SIG-M5 treated with dmso at 0.1 percent for 504 hours (cell line): ENCODE results near the gene GPD1.
"Not testable (repeated sequence)": the region's sequence is repeated elsewhere in the genome, so short reads cannot be mapped to it uniquely, and the experiment has no call there.

Experiments used
- DNase-seq: peaks from one replicate; lab custom pipeline; 2025; ENCODE audit not compliant: unreplicated experiment; lab: John Stamatoyannopoulos, UW

GPD1 gene

DNA sequence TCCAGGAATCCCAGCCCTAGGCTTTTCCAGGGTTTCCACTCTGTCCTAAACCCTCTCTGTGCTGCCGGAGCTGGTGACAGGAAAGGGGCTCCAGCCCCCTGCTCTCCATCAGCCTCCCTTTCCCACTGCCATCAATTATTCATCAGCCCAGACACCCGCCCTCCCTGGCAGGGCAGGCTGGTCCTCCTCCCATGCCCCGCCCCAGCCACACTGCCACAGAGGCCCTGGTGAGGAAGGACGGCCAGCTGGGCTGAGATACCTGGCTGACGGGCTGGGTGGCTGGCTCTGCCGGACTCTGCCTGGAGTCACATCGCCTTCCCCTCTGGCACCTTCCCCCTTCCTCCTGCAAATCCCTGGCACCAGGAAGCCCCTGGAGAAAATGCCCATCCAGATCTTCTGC, 30.6 kb upstream of the GPD1 start:
- no peak for DNase-seq

DNA sequence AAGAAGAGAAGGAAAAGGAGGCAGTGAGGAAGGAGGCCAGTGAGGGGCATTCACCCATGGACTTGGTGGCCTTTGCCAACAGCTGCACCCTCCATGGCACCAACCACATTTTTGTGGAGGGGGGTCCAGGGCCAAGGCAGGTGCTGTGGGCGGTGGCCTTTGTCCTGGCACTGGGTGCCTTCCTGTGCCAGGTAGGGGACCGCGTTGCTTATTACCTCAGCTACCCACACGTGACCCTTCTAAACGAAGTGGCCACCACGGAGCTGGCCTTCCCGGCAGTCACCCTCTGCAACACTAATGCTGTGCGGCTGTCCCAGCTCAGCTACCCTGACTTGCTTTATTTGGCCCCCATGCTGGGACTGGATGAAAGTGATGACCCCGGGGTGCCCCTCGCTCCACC, 30.1 kb upstream of the GPD1 start:
- DNase-seq = no peak

DNA sequence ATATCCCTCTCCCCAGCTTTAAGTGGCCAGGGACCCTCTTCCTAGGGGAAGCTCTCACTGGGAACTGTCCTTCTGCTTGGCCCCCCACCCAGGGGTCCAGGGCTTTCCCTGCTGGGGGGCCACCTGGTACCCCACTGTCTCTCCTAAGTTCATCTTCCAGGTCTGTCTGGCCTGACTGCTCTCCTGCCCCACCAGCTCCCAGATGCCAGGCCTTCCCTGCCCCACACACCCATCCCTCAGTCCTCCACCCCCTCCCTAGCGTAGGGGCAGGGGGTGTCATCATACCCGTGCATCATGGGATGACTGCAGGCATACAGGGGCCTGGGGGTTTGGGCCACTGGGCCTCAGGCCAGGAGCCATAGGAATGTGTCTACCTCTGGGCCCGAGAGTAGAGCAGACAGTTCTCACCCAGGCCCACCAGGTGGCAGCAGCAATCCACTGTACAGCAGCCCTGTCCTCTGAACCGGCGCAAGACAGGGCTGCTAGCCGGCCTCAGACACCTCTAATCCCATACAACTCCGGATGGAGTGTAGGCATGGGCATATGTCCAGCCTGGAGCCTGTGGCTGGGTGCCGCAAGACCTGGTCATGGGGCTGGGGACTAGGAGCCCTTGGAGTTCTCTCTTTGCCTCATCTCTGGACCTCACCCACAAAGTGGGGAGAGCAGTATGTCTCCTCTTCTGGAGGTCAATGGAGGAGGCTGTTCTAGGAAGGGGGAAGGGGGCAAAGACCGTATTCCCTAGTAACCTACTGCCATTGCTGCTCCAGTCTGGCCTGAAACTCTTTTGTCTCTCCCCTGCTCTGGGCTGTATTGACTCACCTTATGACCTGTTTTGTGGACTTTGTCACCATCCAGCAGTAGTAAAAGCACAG, 28.6 kb upstream of the GPD1 start:
- DNase-seq = peak; percentile 78

DNA sequence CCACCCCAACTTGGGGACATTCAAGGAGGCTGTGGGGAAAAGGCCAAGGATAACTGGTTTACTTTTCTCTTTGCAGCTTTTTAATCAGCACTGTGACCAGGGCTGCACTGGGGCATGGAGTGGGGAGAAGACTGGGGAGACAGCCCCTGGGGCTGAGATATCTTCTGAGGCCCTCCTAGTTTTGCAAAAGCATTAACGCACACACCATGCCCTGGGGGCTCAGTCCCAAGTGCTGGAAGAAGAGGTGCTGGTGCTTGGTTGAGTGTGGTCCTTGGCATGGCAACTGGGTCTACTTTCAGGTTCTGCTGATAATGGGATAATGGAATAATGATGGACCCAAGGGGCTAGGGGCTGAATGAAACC, 28.0 kb upstream of the GPD1 start:
- DNase-seq = no peak

DNA sequence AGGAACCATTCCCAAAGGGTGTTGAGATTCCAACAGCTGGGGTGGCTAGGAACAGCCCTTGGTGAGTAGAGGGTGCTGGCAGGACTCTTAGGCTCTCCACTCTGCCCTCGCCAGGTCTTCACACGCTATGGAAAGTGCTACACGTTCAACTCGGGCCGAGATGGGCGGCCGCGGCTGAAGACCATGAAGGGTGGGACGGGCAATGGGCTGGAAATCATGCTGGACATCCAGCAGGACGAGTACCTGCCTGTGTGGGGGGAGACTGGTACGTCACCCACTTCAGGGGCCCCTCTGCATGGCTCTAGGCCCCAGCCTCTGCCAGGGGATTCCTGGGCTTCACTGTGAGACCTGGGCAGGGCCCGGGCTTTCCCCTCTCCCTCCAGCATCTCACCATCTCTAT, 26.7 kb upstream of the GPD1 start:
- no peak for DNase-seq

DNA sequence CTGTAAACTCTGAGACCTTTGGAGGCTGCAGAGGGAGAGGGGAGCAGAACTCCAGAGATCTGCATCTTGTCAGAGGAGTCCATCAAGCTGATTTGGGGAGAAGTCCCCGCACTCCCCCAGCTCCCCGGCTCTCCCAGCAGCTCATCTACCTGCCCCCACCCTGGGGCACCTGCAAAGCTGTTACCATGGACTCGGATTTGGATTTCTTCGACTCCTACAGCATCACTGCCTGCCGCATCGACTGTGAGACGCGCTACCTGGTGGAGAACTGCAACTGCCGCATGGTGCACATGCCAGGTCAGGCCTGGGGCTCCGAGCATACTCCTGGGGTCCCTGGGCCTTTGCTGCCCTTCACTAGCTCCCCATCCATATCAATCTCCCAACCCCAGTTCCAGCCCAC, 25.5 kb upstream of the GPD1 start:
- no peak for DNase-seq

DNA sequence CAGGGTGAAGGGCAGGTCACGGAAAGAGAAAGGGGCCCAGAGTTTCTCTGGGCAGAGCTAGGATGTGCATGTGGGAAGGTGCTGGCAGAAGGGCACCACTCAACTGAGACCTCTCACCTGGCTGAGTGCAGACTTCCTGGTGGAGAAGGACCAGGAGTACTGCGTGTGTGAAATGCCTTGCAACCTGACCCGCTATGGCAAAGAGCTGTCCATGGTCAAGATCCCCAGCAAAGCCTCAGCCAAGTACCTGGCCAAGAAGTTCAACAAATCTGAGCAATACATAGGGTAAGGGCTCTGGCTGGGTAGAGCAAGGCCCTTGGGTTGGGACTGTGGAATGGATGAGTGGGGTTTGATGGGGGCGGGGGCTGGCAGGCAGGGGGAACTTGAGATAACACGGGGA, 24.0 kb upstream of the GPD1 start:
- no peak for DNase-seq

DNA sequence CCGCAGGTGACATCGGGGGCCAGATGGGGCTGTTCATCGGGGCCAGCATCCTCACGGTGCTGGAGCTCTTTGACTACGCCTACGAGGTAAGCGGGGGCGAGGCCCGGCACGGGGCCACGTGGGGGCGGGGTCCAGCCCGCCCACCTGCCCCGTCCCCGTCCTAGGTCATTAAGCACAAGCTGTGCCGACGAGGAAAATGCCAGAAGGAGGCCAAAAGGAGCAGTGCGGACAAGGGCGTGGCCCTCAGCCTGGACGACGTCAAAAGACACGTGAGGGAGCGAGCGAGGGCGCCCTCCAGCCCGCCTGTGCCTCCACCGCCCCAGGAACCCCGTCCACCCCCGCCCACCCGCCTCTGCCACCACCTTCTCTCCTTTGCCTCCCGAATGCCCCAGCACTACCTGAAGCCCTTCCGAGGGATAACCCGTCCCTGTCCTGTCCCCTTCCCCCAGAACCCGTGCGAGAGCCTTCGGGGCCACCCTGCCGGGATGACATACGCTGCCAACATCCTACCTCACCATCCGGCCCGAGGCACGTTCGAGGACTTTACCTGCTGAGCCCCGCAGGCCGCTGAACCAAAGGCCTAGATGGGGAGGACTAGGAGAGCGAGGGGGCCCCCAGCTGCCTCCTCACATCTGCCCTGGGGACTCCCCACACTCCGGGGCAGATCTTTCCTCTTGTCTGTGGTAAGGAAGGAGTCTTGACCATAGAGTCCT, 22.6 kb upstream of the GPD1 start:
- no peak for DNase-seq

DNA sequence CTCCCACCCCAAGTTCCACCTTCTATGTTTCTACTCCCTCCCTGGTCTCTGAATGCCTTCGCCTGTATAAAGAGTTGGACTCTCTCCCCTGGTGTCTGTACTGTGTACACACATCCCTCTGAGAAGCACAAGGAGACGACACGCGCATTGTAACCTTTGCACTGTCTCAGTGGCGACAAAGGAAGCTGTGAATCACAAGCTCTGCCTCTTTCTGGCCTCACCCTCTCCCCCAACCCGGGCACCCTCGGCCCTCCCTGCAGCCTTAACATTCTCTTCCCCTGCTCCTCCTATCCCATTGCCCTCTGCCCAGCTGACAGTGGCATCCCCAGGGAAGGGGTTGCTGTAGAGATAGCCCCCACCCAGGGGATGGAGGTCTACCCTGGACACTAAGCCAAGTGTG, 21.2 kb upstream of the GPD1 start:
- no peak for DNase-seq

DNA sequence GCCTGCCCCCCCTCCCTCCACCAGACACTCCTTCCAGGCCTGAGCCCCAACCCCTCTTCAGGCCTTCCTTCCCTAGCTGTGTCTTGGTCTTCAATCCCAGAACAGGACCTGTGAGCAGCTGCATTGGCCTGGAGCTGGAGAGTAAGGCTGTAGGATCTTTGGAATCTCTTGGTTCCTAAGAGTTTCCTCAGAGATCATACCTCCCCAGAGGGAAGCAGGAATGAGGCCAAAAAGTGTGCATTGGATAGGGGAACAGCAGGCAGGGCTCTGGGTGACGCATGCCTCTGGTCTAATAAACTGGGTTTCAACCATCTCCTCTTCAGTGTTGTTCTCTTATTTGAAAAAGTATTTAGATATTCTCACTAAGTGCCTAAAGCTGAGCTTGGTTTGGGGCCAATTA, 20.5 kb upstream of the GPD1 start:
- no peak for DNase-seq

DNA sequence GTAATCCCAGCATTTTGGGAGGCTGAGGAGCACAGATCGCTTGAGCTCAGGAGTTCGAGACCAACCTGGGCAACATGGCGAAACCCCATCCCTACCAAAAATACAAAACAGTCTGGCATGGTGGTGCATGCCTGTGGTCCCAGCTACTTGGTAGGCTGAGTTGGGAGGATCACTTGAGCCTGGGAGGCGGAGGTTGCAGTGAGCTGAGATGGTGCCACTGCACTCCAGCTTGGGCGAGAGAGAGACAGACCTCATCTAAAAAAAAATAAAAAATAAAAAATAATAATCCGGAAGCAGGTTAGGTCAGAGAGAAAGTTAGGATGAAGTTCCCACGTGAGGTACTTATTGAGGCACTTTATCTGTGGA, 19.4 kb upstream of the GPD1 start:
- not testable (repeated sequence) for DNase-seq

DNA sequence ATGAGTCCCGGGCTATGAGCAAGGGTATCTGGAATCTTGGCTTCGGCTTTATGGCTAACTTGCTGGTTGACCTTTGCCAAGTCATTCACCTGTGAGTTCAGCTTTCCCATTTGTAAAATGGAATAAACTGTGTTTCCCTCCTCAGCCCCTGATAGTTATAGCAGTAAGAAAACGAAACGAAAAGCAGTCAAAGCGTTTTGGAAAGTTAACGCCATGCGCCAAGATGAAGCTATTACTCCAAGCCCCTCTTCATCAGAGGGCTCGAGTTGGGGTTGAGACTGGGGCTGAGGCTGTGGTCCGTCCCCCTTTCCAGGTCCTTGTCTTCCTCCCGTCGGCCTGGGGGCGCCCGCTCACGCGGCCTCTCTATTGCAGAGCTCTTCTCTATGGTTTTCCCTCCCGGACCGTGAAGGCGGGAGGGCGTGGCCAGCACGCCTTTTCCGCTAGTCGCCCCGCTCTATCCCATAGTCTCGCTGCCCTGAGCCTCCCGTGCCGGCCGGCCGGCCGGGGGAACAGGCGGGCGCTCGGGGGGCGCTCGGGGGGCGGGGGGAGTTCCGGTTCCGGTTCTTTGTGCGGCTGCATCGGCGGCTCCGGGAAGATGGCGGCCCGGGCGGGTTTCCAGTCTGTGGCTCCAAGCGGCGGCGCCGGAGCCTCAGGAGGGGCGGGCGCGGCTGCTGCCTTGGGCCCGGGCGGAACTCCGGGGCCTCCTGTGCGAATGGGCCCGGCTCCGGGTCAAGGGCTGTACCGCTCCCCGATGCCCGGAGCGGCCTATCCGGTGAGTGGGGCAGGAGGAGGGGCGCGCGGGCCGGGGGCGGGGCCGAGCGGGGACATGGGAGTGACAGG, 18.8 kb upstream of the GPD1 start, which contains the start of gene SMARCD1:
Gene SMARCD1 (plus strand): TSS at position 568 of the 840 bp plus-strand sequence. CDS start 28 bp downstream, at position 596.
- DNase-seq = peak; percentile 95

DNA sequence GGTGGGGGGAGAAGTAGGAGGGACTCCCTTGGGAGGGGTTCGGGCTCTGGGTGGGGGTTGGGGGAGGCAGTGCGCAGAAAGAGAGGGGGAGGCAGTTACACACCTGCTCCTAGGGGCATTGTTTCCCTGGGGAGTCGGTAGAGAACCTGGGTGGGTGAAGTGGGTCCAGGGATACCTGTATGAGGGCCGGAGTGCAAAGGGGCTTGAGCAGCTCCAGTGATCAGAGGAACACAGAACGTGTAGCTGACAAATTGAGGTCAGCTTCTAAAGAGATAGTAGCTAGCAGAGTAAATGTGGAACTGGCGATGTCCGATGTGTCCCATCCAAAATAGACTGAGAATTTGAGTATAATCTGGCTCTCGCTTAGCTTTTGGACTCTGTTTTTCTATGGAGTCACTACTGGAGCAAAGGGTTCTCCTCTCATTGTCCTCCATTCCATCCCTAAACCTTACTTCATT, 18.2 kb upstream of the GPD1 start:
- DNase-seq = no peak

DNA sequence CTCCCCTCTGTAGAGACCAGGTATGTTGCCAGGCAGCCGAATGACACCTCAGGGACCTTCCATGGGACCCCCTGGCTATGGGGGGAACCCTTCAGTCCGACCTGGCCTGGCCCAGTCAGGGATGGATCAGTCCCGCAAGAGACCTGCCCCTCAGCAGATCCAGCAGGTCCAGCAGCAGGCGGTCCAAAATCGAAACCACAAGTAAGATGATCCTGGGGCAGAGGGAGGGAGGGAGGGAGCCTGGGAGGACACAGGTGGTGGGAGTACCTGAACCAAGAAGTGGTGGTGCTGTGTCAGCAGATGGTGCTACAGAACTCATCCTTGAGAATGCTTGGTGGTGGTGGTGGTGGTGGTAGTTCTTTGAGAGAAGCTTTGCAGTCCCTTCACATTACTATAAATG, 17.7 kb upstream of the GPD1 start:
- DNase-seq = no peak

DNA sequence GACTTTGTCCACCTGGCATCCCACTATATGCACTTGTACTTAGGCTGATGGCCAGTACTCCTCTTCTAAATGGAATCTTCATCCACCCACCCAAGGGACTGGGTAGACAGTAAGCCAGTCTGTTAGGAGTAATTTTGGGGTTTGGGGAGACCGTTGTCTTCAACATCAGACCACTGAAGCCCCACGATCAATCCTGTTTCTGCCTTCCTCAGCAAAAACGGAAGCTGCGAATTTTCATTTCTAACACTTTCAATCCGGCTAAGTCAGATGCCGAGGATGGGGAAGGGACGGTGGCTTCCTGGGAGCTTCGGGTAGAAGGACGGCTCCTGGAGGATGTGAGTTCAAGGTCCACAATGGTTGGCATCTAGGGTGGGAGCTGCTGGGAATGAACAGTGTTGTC, 16.7 kb upstream of the GPD1 start:
- no peak for DNase-seq

DNA sequence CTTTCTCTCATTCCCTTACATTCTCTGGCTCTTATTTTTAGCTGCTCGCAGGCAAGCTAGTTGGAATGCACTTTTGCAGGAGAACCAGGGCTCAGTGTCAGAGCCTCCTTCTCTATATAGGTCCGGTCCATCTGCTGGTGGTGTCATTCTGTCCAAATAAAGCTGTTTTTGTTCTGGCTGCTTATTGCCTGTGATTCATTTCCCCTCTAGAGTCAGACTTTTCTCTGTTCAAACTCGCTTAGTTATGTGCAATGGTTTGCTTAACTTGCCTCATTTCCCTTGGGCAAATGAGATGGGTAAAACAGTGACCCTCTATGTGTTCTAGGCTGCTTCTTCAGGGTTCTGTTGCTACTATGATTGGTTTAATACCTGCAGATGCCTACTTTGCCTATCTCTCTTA, 15.8 kb upstream of the GPD1 start:
- no peak for DNase-seq

DNA sequence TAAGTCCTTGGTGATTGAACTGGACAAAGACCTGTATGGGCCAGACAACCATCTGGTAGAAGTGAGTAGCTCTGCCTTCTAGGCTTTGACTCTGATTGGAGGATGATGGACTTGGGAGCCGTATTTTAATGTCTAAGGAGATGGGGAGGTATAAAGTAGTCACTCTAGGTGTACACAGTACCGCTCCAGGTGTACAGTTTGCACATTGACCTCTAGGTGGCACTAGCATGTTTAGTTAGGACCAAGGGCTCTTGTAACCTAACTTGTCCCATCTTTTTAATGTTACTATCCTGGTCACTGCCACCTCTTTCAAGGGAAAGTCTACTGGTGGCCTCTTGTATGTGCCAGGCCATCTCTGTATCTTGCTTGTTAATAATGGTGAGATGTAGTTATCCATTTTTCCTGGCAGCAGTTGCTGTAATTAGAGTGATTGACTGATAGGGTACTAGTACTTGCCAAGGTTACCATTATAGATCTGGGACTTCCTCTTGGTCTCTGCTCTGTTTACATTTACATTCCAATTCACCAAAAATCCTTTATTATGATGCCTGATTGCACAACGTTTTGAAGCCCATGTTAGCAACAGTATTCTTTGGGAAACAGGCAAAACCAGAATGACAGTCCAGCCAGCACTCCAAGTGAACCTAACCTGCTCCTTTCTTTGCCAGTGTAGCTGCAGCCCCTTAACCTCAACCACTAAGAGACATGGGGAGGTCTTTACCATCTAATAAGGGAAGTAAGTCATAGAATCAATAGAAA, 15.1 kb upstream of the GPD1 start:
- peak; percentile 62 for DNase-seq

DNA sequence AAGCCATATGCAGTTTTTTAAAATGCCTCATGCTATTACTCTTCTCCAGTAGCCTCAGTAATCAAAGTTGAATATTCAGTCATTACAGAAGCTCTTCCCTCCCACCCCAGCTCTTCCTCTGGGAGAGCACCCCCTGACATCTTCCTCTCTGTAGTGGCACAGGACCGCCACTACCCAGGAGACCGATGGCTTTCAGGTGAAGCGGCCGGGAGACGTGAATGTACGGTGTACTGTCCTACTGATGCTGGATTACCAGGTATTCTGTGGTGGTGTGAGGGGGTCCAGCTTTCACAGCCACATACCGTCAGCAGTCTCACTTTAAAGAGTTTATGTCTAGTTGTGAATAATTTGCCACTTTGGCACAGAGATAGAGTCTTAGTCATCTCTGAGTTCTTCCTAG, 14.1 kb upstream of the GPD1 start:
- DNase-seq = no peak

DNA sequence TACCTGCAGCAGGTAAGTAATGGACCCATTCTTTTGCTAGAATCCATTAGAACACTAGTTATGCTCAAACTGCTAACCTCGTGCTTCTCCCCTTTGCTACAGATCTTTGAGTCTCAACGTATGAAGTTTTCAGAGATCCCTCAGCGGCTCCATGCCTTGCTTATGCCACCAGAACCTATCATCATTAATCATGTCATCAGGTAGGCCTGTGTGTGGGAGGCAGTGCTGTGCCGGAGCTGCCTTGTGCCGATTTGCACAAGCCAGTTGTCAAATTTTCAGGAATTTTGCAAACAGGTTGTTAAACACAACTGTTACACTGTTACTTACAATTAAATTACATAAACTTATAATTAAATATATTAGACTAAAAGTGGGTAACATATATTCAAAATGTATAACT, 13.4 kb upstream of the GPD1 start:
- DNase-seq = no peak

DNA sequence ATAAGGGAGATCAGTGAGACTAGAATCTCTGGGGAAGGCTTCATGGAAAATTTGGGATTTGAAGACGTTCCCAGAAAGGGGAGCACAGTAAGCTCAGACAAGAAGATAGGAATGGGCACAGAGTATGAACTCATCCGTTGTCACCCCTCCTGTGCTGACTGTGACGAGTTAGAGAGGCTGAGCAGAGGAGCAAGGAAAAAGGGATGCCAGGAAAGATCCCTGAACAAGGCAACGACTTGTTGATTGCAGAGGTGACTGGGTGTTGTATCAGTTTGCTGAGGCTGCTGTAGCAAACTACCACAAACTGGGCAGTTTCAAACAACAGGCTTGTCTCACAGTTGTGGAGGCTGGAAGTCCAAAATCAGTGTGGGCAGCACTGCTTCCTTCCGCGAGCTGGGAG, 5.9 kb upstream of the GPD1 start:
- DNase-seq = no peak
